ENCODE data around the gene PMFBP1. TPM values are rescaled to one million over a fixed set of nuclear protein-coding genes. Genes with fewer than 3 reads are reported as not detected.

PMFBP1 gene
- total RNA-seq, 4 donors from 2014 or later: 1.8 to 108 (median 11.4) TPM

- peaks cover 0 to 92% (median 0%) of the 10 kb centered on the region in 3 donors for H3K36me3 ChIP-seq
- DNase-seq: no peak
Measured at GRCh38 chr16:72109300-72109699, 62.7 kb downstream of the PMFBP1 start.

GRCh38 chr16:72108353-72109102 is 63.4 kb downstream of the PMFBP1 start:
- no peaks in the 10 kb centered on the region for H3K9me3 ChIP-seq
- H3K4me1 ChIP-seq: no peaks in the 10 kb centered on the region
- DNase-seq: no peak
- no peak overlapping the region for H3K27ac ChIP-seq
- H3K27me3 ChIP-seq: no peaks in the 10 kb centered on the region
- no peak overlapping the region for H3K4me3 ChIP-seq
- H3K36me3 ChIP-seq: peaks cover 0 to 100% (median 0%) of the 10 kb centered on the region in 3 donors
- TF ChIP-seq POLR2A (IDR thresholded peaks at IDR 0.05): no peak
- no peak for TF ChIP-seq CTCF (IDR thresholded peaks at IDR 0.05)

More at GRCh38 chr16:72109300-72109699, 62.7 kb downstream of the PMFBP1 start:
- TF ChIP-seq POLR2A (IDR thresholded peaks at IDR 0.05): no peak
- TF ChIP-seq CTCF (IDR thresholded peaks at IDR 0.05): no peak
- H3K27ac ChIP-seq: no peak overlapping the region
- no peaks in the 10 kb centered on the region for H3K27me3 ChIP-seq
- no peak overlapping the region for H3K4me3 ChIP-seq
- no peaks in the 10 kb centered on the region for H3K9me3 ChIP-seq
- H3K4me1 ChIP-seq: no peaks in the 10 kb centered on the region

- H3K36me3 ChIP-seq: peaks cover 0 to 100% (median 0%) of the 10 kb centered on the region in 3 donors
- no peaks in the 10 kb centered on the region for H3K4me1 ChIP-seq
- no peak overlapping the region for H3K27ac ChIP-seq
- DNase-seq: no peak
- H3K27me3 ChIP-seq: no peaks in the 10 kb centered on the region
- no peak overlapping the region for H3K4me3 ChIP-seq
- H3K9me3 ChIP-seq: no peaks in the 10 kb centered on the region
- TF ChIP-seq POLR2A (IDR thresholded peaks at IDR 0.05): no peak
- no peak for TF ChIP-seq CTCF (IDR thresholded peaks at IDR 0.05)
Measured at GRCh38 chr16:72107371-72107770, 64.6 kb downstream of the PMFBP1 start.

- Histone ChIP-seq H3K27me3 (no peaks in the 10 kb centered on the region), H3K4me3 (no peak overlapping the region), H3K9me3 (no peaks in the 10 kb centered on the region), H3K27ac (no peak overlapping the region), H3K4me1 (no peaks in the 10 kb centered on the region), H3K36me3 (peaks cover 0 to 100% (median 0%) of the 10 kb centered on the region in 3 donors)
- no peak for TF ChIP-seq CTCF (IDR thresholded peaks at IDR 0.05)
- TF ChIP-seq POLR2A (IDR thresholded peaks at IDR 0.05): no peak
- no peak for DNase-seq
Measured at GRCh38 chr16:72105978-72106377, 66.0 kb downstream of the PMFBP1 start.

- Histone ChIP-seq H3K27ac (no peak overlapping the region), H3K4me3 (no peak overlapping the region)
Measured at GRCh38 chr16:72104905-72105304, 67.0 kb downstream of the PMFBP1 start.

More at GRCh38 chr16:72104905-72105304, 67.0 kb downstream of the PMFBP1 start:
- Histone ChIP-seq H3K36me3 (peaks cover 0 to 100% (median 0%) of the 10 kb centered on the region in 3 donors), H3K27me3 (no peaks in the 10 kb centered on the region), H3K4me1 (no peaks in the 10 kb centered on the region), H3K9me3 (no peaks in the 10 kb centered on the region)
- DNase-seq: no peak
- TF ChIP-seq CTCF (IDR thresholded peaks at IDR 0.05) (no peak), POLR2A (IDR thresholded peaks at IDR 0.05) (no peak)

All from Peyer's patch (tissue), 4 donors.